ENCODE data around the gene PRSS23.

PRSS23 gene

DNA sequence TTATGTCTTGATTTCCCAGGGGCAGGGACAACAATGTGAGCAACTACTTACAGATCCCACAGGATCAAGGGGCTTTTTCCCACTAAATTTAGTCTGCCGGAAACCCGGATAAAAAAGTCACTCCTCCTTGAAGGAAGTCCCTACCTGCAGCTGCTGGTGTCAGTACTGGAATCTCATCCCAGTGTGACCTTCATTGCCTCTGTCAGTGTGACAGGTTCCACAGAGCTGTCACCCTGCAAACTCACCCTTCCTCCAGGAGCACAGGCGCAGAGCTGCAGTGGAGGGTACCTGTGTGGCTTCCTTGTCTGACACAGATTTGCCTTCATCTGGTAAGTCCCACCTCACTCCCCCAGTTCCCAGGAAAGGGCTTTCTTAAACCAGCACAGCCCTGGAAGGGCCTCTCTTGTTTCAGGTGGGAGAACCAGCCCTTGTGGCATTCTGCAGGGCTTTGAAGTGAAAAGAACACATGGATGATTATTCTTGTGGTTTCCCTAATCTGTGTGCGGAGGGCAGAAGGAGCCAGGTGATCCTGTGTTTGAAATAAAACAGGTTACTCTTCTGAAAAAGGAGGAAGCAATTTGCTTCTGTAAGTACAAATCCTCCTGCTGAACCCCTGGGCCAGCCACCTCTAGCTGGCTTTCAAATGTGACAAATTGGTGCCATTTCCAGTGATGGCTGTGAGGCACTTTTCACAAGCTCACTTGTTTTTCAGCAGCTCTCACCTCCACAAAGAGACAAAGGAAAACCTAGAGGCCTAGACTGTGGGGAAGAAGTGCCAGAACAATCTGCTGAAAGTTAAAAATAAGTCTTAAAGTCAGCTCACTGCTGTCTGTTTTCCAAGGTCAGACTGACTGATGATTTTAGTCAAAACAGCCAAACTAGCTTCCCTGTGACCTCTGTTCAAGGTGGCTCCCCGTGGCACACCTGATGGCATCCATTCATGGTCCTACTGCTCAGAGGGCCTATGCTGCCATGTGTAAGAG lies 9.2 kb upstream of the PRSS23 start:
- DNase-seq: no peak

DNA sequence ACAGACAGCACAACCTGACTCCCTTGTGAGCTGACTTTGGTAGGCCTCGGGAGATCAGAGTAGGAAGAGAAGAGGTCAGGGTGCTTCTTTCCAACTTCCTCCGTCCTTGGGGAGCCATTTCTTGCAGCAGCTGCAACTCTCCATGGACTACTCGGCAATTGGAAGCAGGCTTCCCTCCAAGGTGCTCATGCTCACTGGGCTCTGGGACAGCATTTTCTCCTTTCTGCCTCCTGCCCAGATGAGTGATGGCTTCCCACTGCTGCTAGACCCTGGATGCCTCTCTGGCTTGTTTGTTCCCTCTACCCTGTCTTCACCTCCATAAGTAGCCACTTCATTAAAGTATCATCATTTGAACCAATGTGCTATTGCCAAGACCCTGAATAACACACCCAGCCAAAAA lies 8.2 kb upstream of the PRSS23 start:
- DNase-seq: no peak

DNA sequence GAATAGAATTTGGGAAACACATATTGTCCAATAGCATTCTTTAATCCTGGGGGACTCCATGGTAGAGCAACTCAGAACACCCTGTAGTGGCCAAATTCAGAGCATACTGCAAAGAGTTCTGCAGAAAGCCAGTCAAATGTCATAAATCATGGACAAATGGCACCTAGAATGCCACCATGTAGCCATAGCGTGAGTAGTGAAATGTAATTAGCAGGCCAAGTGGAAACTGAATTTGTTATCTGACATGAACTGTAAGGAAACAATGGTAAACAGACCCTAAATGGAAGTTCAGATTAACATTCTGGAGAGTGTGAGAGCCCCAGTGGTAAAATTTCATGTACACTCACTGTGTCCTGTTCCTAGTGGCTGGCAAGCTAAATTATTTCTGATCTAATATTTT lies 7.0 kb upstream of the PRSS23 start:
- DNase-seq: no peak

DNA sequence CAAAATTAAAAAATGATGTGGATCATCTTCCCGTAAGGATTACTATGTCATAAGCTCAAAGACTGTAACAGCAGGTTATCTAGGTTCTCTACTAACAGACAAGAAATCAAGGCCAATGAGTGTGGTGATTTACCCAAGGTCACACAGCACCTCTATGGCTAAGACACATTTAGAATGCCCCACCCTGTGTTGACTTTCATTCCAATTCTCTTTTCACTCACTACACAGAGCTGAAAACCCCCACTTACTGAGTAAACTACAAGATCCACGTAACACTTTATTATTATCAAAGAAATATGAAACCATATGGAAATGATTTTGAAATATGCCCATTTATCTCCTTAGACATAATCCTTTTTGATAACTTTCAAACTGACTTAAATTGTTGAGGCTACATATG lies 4.8 kb upstream of the PRSS23 start:
- no peak for DNase-seq

DNA sequence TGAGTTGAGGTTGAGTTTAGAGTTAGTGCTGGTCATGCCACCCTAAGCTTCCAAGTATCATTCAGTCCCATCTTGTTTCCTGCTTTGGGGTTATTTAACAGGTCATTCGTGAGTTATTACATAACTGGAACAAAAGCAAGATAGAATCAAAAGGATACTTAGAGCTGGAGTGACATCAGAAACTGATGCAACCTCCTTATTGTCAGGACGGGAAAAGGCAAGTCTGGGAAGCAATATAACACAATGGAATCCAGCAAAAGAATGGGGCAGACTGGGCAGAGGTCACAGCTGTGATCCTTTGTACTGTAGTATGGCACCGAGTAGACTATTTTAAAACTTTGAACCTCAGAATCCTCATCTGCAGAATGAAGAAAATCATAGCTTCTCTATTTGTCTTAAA lies 4.4 kb upstream of the PRSS23 start:
- DNase-seq: no peak

DNA sequence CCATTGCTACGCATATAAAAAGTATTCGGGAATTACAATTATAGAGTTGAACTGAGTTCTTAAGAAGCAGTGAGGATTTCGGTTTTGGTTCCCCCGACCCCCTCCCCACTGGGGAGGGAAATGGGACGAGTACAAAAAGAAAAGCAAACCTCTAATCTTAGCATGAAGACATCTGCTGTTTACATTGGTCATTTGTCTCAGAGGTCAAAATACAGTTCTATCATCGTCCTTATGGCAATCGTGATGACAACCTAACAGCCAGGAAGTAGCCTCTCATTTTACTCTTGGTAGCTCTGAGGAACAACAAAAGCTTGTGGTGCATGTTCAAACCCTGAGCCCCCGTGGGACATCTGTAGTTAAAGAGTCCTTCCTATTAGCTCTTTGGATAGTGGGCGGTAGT lies 3.2 kb upstream of the PRSS23 start:
- no peak for DNase-seq

DNA sequence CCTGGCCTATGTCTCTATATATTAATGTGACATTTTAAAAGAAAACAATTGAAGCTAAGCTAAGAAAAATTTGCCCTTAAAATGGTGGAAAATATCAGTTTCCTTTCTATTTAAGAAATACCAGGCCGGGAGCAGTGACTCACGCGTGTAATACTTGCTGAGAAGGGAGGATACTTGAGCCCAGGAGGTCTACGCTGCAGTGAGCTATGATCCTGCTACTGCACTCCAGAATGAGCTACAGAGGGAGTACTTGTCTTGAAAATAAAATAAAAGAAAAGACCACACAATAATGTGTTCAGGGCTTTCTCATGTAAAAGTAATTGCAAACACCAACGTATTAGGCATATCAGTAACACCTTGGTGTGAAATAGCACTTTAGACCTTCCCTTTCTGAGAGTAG lies 1.4 kb upstream of the PRSS23 start:
- no peak for DNase-seq

DNA sequence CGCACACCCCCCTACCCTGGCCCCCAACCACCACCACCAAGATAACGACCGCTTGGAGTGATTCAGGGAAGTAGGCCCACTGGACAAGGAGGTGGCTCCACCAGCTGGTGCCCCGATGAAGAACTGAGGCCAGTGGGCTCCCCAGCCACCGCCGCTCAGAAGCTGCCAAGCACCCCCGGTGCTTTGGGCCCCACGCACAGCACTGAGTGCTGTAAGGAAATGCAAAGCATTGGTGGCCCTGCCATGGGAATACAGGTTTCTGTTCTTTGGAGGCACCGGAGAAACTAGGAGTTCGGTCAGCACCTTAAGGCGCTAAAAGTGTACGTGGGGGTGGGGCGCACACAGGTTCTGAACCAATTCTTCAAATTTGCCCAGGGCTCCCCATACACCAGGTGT lies 664 bp upstream of the PRSS23 start:
- DNase-seq: peak in 9 of 58 donors; percentile 4 to 47 (median 26)

DNA sequence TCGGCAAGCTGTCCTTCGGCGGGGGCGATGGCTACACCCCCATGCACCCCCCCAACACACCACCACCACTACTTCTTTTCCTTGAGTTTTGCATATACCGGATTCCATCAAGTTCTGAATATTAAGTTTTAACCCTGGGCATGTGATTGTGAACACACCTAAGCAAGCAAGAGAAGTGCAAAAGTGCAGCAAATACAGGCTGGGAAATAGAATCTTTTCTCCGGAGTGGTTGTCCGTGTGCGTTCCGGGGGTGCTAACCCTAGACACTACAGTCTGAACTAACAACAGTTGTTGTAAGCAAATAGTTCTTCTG lies 574 bp downstream of the PRSS23 start:
- DNase-seq: no peak

DNA sequence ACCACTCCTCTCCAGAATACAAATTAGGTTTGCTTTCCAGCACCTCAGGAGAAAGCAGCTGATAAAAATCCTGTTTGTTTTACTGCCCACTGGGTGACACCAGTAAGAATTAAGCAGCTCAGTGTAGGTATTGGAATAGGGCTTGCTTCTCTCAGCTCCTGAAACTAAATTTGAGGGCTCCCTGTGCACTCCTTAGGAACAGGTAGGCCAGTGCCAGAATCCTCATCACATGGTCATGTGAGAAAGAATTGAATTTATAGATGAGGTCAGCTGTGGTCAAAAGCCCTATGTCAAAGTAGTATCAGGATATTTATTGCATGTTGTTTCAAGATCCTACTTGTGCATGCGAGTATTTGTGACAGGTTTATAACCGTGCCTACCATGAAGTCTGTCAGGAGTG lies 1.0 kb downstream of the PRSS23 start:
- no peak for DNase-seq

DNA sequence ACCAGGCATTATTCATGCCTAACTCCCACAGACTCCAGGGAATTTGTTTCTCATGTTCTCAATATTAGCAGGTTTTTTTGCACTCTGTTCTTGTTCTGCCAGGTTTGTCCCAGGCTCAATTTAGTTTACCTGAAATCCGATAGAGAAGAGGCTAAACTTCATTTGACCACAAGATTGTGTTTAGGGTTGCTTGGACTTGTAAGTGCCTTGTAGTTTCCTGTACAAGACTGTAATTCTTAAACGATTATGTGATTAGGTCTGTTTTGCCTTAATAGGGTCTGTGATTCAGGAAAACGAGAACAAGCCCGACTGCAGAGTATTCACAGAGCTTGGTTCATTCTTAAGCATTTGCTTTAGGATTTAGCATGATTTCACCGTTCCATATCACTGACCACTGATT lies 1.8 kb downstream of the PRSS23 start:
- DNase-seq: no peak

DNA sequence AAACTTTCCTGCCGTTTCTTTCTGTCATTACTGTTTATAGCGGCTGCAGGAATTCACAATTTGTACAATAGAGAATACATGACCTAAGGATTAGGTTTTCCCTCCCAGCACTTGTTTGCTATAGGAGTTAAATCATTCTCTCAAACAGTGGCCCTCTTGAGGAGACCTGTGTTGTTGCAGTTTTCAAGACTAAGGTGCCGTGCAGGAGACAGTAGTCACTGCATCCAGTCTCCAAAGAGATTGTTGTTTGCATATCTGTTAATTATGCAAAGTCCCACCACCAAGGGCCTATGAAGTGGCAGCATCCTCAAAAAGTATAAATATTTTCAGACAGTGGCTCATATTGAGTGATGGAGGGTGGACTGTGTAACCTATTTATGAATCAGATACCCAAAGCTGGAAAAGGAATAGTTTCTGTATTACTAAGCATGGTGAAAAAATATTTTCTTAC lies 2.3 kb downstream of the PRSS23 start:
- DNase-seq: peak in 6 of 58 donors; percentile 3 to 34 (median 12)

DNA sequence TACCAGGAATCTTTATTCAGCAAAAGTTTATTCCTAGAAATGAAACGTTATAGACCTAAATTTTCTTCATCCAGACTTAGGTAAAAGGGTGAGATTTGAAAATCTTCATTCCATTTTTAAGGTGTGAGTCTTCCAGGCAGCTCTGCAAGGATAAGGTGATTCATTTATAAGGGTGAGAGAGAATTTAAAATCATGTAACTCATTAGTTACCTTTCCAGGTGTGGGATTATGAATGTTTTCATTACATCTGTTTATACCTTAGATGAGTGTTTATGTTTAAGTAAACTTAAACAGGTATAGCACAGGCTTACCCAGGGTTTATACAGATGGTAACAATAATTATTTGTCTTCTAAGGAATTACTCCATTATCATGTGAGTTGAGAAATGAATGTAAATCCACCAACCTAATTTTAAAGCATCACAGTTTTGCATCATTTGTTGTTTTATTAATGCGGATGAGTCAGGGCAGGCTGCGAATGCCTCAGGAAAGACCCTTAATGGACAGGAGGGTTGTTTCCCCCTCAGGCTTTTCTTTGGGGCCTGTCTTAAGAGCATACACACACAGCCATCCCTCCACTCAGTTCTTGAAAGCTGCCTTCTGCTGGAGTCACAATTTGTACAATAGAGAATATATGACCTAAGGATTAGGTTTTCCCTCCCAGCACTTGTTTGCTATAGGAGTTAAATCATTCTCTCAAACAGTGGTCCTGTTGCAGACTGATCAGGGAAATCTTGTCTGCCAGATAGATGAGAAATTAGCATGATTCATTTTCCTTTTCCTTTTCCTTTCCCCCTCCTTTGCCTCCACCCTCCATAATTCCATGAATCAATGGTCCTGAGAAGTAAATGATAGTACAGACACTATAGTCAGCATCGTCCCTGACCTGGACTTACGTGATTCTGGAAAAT lies 3.0 kb downstream of the PRSS23 start:
- no peak for DNase-seq

DNA sequence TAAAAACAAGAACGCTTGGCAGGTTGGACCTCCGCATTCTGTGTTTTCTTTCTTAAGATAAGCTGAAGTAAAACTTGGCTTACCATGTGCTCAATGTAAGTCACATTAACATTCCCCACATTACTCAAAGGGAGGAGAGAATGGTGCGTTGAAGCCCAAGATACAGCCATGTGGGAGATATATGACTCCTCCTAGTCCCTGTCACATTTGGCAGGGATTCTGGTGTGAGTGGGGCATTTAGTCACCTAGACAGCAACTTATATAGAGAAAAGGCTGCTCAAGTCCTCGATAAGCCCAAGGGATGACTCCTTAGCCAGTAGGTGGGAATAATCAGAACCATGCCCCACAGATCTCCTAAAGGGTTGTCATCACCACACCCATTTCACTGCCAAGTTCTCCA lies 4.6 kb downstream of the PRSS23 start:
- no peak for DNase-seq

DNA sequence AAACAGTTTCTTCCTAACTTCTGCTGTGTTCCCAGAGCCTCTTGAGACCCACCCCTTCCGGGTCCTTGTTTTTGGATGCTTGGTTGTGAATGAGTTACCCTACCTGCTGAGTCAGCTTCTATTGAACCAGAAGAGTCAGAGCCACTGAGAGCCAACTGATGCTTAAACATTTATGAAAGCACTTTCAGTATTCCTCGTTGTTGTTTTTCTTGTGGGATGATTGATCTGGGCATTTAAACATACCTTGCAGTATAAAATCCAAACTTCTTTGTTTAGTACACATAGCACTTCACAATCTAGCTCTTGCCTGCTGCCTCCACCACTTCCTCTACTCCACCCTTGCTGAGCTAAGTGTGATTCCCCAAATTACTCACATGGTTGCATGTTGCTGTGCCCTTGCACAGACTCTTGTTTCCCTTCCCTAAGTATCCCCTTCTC lies 5.5 kb downstream of the PRSS23 start:
- DNase-seq: no peak

DNA sequence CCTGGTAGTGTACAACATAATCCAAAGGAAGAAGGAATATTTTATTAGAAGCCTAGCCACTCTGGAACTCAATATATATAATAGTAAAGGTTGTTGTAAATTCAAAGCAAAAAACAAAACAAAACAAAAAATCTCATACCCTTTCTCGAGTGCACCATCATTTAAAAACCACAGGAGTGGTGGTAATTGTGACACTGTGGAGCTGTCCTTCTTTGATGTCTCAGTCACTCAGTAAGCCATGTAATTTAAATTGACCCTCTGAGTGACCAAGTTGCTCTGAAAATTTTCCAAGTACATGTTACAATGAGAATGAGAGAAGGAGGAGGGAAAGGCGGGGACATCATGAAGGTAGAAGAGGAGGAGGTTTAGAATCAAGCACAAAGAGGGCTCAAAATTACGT lies 6.6 kb downstream of the PRSS23 start:
- no peak for DNase-seq

DNA sequence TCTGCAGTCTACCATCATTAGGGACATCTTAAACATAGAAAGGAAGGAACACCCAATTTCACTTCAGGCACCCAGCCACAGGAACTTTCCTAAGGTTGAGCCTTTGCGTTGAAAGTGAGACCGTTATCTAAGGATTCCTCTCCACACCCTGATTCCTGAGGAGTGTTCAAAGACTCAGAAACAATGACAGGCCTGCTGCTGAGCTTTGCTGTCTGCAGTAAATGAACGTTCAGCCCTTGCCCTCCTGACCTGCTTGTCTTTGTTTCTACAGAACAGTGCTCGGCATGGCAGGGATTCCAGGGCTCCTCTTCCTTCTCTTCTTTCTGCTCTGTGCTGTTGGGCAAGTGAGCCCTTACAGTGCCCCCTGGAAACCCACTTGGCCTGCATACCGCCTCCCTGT lies 7.0 kb downstream of the PRSS23 start:
- DNase-seq: no peak

DNA sequence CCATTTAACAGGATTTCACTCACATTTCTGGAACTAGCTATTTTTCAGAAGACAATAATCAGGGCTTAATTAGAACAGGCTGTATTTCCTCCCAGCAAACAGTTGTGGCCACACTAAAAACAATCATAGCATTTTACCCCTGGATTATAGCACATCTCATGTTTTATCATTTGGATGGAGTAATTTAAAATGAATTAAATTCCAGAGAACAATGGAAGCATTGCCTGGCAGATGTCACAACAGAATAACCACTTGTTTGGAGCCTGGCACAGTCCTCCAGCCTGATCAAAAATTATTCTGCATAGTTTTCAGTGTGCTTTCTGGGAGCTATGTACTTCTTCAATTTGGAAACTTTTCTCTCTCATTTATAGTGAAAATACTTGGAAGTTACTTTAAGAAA lies 9.2 kb downstream of the PRSS23 start:
- DNase-seq: peak in 2 of 58 donors; percentile 9 to 16

DNA sequence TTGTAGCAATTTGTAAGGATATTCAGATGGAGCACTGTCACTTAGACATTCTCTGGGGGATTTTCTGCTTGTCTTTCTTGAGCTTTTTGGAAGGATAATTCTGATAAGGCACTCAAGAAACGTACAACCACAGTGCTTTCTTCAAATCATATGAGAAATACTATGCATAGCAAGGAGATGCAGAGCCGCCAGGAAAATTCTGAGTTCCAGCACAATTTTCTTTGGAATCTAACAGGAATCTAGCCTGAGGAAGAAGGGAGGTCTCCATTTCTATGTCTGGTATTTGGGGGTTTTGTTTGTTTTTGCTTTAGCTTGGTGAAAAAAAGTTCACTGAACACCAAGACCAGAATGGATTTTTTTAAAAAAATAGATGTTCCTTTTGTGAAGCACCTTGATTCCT lies 9.9 kb downstream of the PRSS23 start:
- DNase-seq: no peak

DNA sequence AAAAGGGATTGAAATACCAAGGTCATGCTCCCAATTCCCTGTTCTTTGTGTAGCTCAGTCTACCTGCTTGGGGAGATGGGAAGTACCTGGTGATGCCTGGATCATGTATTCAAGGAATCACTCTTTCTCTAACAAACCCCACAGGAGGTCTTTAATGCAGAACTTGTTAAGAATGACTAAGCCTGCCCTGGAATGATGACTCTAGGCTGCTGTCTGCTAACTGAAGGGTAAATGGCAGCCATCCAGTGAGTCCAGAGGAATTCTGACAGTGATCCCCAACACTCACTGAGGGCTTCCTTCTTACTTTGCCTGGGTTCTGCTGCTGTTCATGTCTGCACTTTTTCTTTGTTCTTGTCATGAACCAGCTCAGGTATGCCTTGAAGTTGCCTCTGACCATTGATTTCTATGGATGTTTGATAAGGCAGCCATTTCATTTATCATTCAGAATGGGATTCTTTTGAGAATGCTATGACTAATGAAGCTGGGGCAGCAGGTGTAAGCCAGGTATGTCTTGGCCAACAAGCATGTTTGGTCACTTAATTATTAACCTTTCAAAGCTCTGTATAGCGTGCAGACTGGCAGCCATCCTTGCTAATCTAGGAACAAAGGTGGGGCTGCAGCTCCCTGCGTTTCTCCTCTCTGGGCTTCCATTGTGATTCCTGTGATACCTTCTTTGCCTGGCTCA lies 11.4 kb downstream of the PRSS23 start:
- DNase-seq: no peak

DNA sequence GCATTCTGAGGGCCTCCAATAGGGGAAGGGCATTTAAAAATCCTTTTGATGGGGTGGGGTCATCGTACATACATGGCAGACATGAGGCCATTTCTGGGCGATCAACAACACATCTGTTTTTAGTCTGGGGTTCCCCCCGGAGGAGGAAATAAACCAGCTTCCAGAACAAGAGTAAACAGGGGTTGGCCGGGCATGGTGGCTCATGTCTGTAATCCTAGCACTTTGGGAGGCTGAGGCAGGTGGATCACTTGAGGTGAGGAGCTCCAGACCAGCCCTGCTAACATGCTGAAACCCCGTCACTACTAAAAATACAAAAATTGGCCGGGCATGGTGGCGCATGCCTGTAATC lies 12.0 kb downstream of the PRSS23 start:
- no peak for DNase-seq

DNA sequence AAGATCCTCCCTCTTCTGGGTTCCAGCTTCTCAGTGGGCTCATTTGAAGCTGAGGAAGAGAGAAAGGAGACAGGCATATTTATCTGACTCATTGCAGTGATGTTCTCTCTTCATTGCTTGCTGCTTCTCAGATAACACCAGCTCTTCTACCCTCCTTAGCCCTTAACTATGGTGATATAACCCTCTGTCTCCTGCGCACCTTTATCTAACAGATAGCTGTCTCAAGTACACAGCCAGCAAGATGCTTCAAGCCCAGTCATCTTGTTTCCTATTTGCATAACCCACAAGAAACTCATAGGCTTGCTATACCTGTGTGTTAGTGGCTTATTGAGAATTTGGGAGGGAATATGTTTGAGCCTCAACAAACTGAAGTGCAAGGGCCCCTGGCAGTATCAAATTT lies 12.6 kb downstream of the PRSS23 start:
- DNase-seq: no peak
